Astrocyte (in vitro differentiated cells and primary cell): Measurements from ENCODE around the gene KIAA0825. TPM values are rescaled to one million over a fixed set of nuclear protein-coding genes. Genes with fewer than 3 reads are reported as not detected.
A peak's percentile ranks its signal among the peaks of the same experiment; 100 is the strongest.

Source experiments
- DNase-seq: peaks from one replicate; pipeline ENCODE4 v3.0.0-alpha.2; 2010; ENCODE audit warnings: low read depth
- FAIRE-seq: peaks from 2 replicates; lab custom pipeline; 2011; peaks lifted over from hg19 to GRCh38; lab: Jason Lieb, UNC
- H2AFZ ChIP-seq: 2 replicates; pipeline ENCODE4 v1.6.0; 2012; ENCODE audit warnings: low read depth, low read length, inconsistent platforms
- H3K27ac ChIP-seq: 2 replicates; pipeline ENCODE4 v1.5.1; 2011; ENCODE audit warnings: low read depth, low read length, inconsistent platforms
- H3K27me3 ChIP-seq: 2 replicates; pipeline ENCODE4 v1.6.0; 2011; ENCODE audit warnings: low read length, inconsistent platforms; ENCODE audit not compliant: insufficient read depth
- H3K36me3 ChIP-seq: 2 replicates; pipeline ENCODE4 v1.5.1; 2011; ENCODE audit warnings: low read length, inconsistent platforms; ENCODE audit not compliant: insufficient read depth
- H3K4me1 ChIP-seq: 2 replicates; pipeline ENCODE4 v1.5.1; 2011; ENCODE audit warnings: low read length, inconsistent platforms; ENCODE audit not compliant: insufficient read depth
- H3K4me2 ChIP-seq: 2 replicates; pipeline ENCODE4 v1.6.0; 2012; ENCODE audit warnings: low read length, inconsistent platforms
- H3K4me3 ChIP-seq: 2 replicates; pipeline ENCODE4 v1.5.1; 2011; ENCODE audit warnings: low read depth, mild to moderate bottlenecking, low read length, inconsistent platforms; ENCODE audit not compliant: insufficient read depth
- H3K79me2 ChIP-seq: 2 replicates; pipeline ENCODE4 v1.6.0; 2012; ENCODE audit warnings: mild to moderate bottlenecking, low read length, inconsistent platforms; ENCODE audit not compliant: insufficient read depth
- H3K9ac ChIP-seq: 2 replicates; pipeline ENCODE4 v1.6.0; 2012; ENCODE audit warnings: mild to moderate bottlenecking, low read length, inconsistent platforms
- H3K9me3 ChIP-seq: 2 replicates; pipeline ENCODE4 v1.5.1; 2012; ENCODE audit warnings: low read depth, mild to moderate bottlenecking, low read length, inconsistent platforms; ENCODE audit not compliant: insufficient read depth
- H4K20me1 ChIP-seq: 2 replicates; pipeline ENCODE4 v1.6.0; 2012; ENCODE audit warnings: low read length, inconsistent platforms; ENCODE audit not compliant: insufficient read depth
- H3K27ac Mint-ChIP-seq: one replicate; pipeline ENCODE4 v1.8.0; 2021; ENCODE audit warnings: mild to moderate bottlenecking, mixed read lengths; ENCODE audit not compliant: unreplicated experiment
- H3K27me3 Mint-ChIP-seq: one replicate; pipeline ENCODE4 v1.8.0; 2021; ENCODE audit warnings: low read depth, mixed read lengths; ENCODE audit not compliant: unreplicated experiment
- H3K36me3 Mint-ChIP-seq: one replicate; pipeline ENCODE4 v1.8.0; 2021; ENCODE audit warnings: low read depth, mixed read lengths; ENCODE audit not compliant: unreplicated experiment
- H3K4me1 Mint-ChIP-seq: one replicate; pipeline ENCODE4 v1.8.0; 2021; ENCODE audit warnings: low read depth, mixed read lengths; ENCODE audit not compliant: unreplicated experiment
- H3K4me3 Mint-ChIP-seq: one replicate; pipeline ENCODE4 v1.8.0; 2021; ENCODE audit warnings: mild to moderate bottlenecking, moderate library complexity, mixed read lengths; ENCODE audit not compliant: unreplicated experiment
- H3K9me3 Mint-ChIP-seq: one replicate; pipeline ENCODE4 v1.8.0; 2021; ENCODE audit warnings: mild to moderate bottlenecking, mixed read lengths; ENCODE audit not compliant: unreplicated experiment
- EZH2 ChIP-seq: IDR thresholded peaks from 2 replicates; pipeline ENCODE4 v1.6.1; 2012; ENCODE audit warnings: mild to moderate bottlenecking, low read length, inconsistent platforms; ENCODE audit not compliant: insufficient read depth
- total RNA-seq: library from RNA; stranded (reverse); gene quantifications from 2 replicates; pipeline ENCODE4 v1.2.1, GENCODE V29; 2021
- TF ChIP-seq, protein P1 (sequence below): IDR thresholded peaks from 2 replicates; pipeline ENCODE4 v1.5.1; 2011; ENCODE audit warnings: low read depth, mild to moderate bottlenecking, inconsistent platforms, low read length, moderate library complexity; ENCODE audit not compliant: insufficient read depth

KIAA0825 gene
- total RNA-seq, 1 donor from 2014 or later = 2.5 TPM

DNA sequence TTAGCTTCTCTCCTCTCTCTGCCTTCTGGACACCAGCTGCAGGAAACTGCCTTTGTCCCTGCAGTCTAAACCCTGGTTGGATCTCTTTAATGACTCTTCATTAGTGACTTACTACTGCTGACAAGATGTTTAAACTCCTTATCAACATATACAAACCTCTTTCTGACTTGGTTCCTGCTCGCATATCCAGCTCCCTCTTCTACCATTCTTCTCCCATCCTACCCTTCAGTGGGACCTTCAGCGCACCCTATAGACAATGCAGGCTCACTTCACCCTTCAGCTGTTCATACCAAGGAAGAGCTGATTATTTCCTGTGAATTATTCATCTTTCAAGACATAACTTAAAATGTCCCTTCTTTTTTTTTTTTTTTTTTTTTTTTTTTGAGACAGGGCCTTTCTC is 436.5 kb downstream of the KIAA0825 start:
- H3K36me3 Mint-ChIP-seq = no peaks in the 10 kb centered on the region
- no peak overlapping the region for H3K4me3 Mint-ChIP-seq
- no peak overlapping the region for H3K27ac ChIP-seq
- no peak for DNase-seq
- no peaks in the 10 kb centered on the region for H3K27me3 ChIP-seq
- H3K9ac ChIP-seq = no peak overlapping the region
- TF ChIP-seq, protein P1, sequence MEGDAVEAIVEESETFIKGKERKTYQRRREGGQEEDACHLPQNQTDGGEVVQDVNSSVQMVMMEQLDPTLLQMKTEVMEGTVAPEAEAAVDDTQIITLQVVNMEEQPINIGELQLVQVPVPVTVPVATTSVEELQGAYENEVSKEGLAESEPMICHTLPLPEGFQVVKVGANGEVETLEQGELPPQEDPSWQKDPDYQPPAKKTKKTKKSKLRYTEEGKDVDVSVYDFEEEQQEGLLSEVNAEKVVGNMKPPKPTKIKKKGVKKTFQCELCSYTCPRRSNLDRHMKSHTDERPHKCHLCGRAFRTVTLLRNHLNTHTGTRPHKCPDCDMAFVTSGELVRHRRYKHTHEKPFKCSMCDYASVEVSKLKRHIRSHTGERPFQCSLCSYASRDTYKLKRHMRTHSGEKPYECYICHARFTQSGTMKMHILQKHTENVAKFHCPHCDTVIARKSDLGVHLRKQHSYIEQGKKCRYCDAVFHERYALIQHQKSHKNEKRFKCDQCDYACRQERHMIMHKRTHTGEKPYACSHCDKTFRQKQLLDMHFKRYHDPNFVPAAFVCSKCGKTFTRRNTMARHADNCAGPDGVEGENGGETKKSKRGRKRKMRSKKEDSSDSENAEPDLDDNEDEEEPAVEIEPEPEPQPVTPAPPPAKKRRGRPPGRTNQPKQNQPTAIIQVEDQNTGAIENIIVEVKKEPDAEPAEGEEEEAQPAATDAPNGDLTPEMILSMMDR = no peak
- TF ChIP-seq EZH2 = no peak
- no peaks in the 10 kb centered on the region for H3K4me1 ChIP-seq
- no peak overlapping the region for H3K27ac Mint-ChIP-seq
- H3K36me3 ChIP-seq = no peaks in the 10 kb centered on the region
- H4K20me1 ChIP-seq = no peaks in the 10 kb centered on the region
- no peak overlapping the region for H2AFZ ChIP-seq
- FAIRE-seq = no peak
- no peaks in the 10 kb centered on the region for H3K9me3 ChIP-seq
- H3K4me3 ChIP-seq = no peak overlapping the region
- H3K27me3 Mint-ChIP-seq = no peaks in the 10 kb centered on the region
- H3K79me2 ChIP-seq = no peaks in the 10 kb centered on the region
- H3K4me2 ChIP-seq = no peak overlapping the region
- H3K4me1 Mint-ChIP-seq = peaks cover 8% of the 10 kb centered on the region
- no peaks in the 10 kb centered on the region for H3K9me3 Mint-ChIP-seq

DNA sequence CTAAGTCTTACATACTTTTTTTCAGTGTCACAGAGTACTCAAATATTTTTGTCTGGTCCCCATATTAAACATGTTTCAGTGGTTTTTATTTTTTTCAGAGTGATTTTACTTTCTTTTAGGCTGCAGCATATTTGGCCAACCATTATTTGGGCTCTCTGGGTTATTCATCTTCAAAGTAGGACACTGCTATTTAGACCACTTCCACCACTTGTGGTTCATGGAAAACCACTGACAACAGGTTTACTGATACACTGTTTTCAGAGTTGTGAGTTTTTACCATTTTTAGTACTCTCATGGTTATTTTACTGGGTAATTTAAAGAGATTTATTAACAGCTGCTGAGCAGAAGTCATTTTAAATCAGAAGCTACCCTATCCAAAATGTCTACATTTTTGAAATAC is 437.6 kb downstream of the KIAA0825 start:
- Histone ChIP-seq H3K4me3 (no peak overlapping the region), H2AFZ (no peak overlapping the region), H3K27ac (no peak overlapping the region), H3K36me3 (no peaks in the 10 kb centered on the region), H3K9me3 (no peaks in the 10 kb centered on the region), H3K79me2 (no peaks in the 10 kb centered on the region), H3K9ac (no peak overlapping the region), H3K4me1 (no peaks in the 10 kb centered on the region), H4K20me1 (no peaks in the 10 kb centered on the region), H3K4me2 (no peak overlapping the region), H3K27me3 (no peaks in the 10 kb centered on the region)
- H3K27me3 Mint-ChIP-seq = no peaks in the 10 kb centered on the region
- DNase-seq (peak; percentile 60), FAIRE-seq (no peak)
- H3K36me3 Mint-ChIP-seq = no peaks in the 10 kb centered on the region
- H3K4me1 Mint-ChIP-seq = peaks cover 8% of the 10 kb centered on the region
- no peak overlapping the region for H3K27ac Mint-ChIP-seq
- no peak for TF ChIP-seq EZH2
- TF ChIP-seq, protein P1 = no peak
- no peaks in the 10 kb centered on the region for H3K9me3 Mint-ChIP-seq
- H3K4me3 Mint-ChIP-seq = no peak overlapping the region

DNA sequence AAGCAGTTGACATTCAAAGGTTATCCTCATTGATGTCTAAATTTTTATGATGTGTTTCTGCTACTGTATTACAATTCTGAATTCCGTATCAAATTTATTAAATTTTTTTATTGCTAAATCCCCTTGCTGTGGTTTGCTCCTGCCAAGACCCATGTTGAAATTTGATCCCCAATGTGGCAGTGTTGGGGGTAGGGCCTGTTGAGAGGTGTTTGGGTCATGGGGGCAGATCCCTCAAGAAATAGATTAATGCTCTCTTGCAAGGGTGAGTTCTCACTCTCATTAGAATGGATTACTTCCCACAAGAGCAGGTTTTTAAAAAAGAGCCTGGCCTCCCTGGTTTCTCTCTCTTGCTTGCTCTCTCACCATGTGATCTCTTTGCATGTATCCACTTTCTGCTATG is 442.5 kb downstream of the KIAA0825 start:
- Histone ChIP-seq H3K9ac (no peak overlapping the region), H3K4me2 (no peak overlapping the region), H3K4me3 (no peak overlapping the region), H3K27me3 (no peaks in the 10 kb centered on the region), H4K20me1 (no peaks in the 10 kb centered on the region), H3K27ac (no peak overlapping the region), H3K9me3 (no peaks in the 10 kb centered on the region), H3K36me3 (no peaks in the 10 kb centered on the region), H3K4me1 (peaks cover 6% of the 10 kb centered on the region), H2AFZ (no peak overlapping the region), H3K79me2 (no peaks in the 10 kb centered on the region)
- Mint-ChIP-seq H3K27ac (no peak overlapping the region), H3K4me3 (no peak overlapping the region), H3K27me3 (no peaks in the 10 kb centered on the region), H3K36me3 (no peaks in the 10 kb centered on the region), H3K4me1 (peaks cover 17% of the 10 kb centered on the region), H3K9me3 (no peaks in the 10 kb centered on the region)
- no peak for FAIRE-seq
- no peak for TF ChIP-seq EZH2
- TF ChIP-seq, protein P1 = no peak
- DNase-seq = no peak
